GM12891 (cell line): ENCODE measurements around the gene SPOCK1.

Experiments used
- PAX5 ChIP-seq: IDR thresholded peaks from 2 replicates; pipeline ENCODE4 v1.6.1; 2011; ENCODE audit warnings: low read length, moderate library complexity, mild to moderate bottlenecking; ENCODE audit not compliant: insufficient read depth, severe bottlenecking
- POLR2A ChIP-seq: IDR thresholded peaks from 2 replicates; pipeline ENCODE4 v1.6.1; 2011; ENCODE audit warnings: low read depth, low read length, control low read depth
- POLR2AphosphoS5 ChIP-seq: IDR thresholded peaks from 2 replicates; pipeline ENCODE4 v1.6.1; 2011; ENCODE audit warnings: low read depth, low read length, control low read depth
- SPI1 ChIP-seq: IDR thresholded peaks from 2 replicates; pipeline ENCODE4 v1.6.1; 2011; ENCODE audit warnings: low read depth, low read length, control low read depth

DNA sequence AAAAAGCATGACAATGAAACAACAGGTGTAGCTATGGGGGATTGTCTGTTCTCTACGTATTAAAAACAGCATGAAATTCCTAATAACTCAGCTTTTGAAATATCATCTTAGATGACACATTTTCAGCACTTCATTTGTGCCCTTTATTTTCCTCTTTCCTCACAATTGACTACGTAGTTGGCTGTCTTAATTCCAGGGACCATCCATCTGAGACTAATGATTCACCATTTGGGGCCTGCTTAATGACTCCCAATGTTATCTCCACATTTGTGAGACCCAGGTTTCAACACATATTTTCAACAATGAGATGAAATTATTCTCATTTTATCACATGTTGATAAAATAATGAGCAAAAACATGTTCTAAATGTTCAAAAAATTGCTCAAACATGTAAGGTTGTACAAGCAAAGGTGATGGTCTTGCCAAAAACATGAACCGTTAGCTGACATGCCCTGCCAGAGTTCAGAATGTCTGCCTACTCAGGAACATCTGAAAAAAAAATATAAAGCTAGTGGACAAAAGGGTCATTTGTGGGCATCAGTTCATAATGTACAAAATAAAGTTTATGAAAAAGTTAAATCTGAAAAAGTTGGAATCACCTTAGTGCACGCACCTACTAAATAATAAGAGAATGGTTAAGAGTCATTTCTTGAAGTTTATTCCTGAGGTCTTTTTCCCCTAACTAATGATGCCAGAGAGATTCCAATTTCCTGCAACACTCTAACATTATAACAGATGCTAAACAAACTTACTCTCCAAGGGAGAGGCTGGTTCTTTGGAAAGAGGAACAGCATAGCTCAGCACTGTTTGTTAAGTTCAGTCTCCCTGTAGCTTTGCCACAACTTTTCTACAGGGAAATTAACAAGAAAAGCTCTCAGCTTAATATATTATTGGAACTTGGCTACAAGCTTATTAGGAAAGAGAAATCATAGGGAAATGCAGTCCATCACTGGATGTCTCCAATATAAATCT, 275.5 kb downstream of the SPOCK1 start:
- TF ChIP-seq POLR2A (no peak), POLR2AphosphoS5 (no peak), PAX5 (no peak), SPI1 (no peak)
